ENCODE measurements around the gene SLC51B. TPM values are rescaled to one million over a fixed set of nuclear protein-coding genes. Genes with fewer than 3 reads are reported as not detected.
"Not testable (repeated sequence)": the region's sequence is repeated elsewhere in the genome, so short reads cannot be mapped to it uniquely, and the experiment has no call there.

The SLC51B gene
- polyA plus RNA-seq, 2 of the 4 experiments (the other 2 are of a cell fraction), result 12.2 to 16.1 TPM

DNA sequence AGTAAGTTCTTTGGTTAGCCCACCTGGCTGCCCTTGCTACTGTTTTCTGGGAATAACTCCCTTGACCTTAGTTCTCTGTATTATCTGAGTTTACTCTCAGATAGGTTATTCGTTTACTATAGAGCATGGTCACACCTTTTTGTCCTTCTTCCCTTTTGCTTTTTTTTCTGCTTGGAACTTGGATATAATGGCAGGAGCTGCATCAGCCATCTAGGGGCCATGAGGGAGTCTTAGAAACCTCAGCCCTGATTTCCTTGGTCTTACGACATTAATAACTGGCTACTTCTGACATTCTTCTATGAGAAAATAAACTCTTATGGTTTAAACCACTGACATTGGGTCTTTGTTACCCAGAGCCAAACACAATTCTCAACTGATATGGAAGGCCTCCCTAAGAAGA lies 3.4 kb upstream of the SLC51B start:
- no peak for ATAC-seq
- TF ChIP-seq CHD4 (IDR thresholded peaks at IDR 0.05; ENCODE audit: borderline replicate concordance) (no peak), RFX5 (IDR thresholded peaks at IDR 0.05) (no peak), CEBPB (IDR thresholded peaks at IDR 0.05) (no peak), CBX8 (IDR thresholded peaks at IDR 0.05) (no peak), MAFK (IDR thresholded peaks at IDR 0.05; ENCODE audit: partially characterized antibody) (no peak), MAZ (IDR thresholded peaks at IDR 0.05; ENCODE audit: borderline replicate concordance, low read depth, low read length) (no peak), FOXS1 (CRISPR knock-in tag; IDR thresholded peaks at IDR 0.05) (no peak), HOXB13 (CRISPR knock-in tag; IDR thresholded peaks at IDR 0.05; ENCODE audit: low read depth) (no peak), MYC (IDR thresholded peaks at IDR 0.05; ENCODE audit: borderline replicate concordance, low read length) (no peak), POLR2A (IDR thresholded peaks at IDR 0.05; ENCODE audit: low read length) (no peak), RAD21 (conservative IDR thresholded peaks at IDR 0.05 in 1 of 2, IDR thresholded peaks at IDR 0.05 in 1 of 2) (no peak), HDAC2 (IDR thresholded peaks at IDR 0.05) (no peak)
- Histone ChIP-seq H3K4me1 (peaks cover 41% of the 10 kb centered on the region), H3K4me3 (no peak overlapping the region), H3K4me2 (no peak overlapping the region), H3K9me3 (no peaks in the 10 kb centered on the region), H3K27ac (peak overlapping the region in 1 of 2 experiments; percentile 82; a peak in 1 of 6 replicates)
- WGBS (ENCODE audit: missing lambda C conversion rate), result 92% methylated on average over 2 of the region's 2 CpGs
- CTCF ChIA-PET, result interaction anchor here (8.2 to 33.7 kb wide), 3 partner anchors 9 to 32 kb away, joined by 76 to 1280 read pairs (median 82); partner anchors contain the start of genes KBTBD13 and RASL12
- no peak for FAIRE-seq
- DNase-seq (ENCODE audit: low read depth in 1 of 2, low spot score in 1 of 2), result no peak
- POLR2A ChIA-PET, result no interaction called here

DNA sequence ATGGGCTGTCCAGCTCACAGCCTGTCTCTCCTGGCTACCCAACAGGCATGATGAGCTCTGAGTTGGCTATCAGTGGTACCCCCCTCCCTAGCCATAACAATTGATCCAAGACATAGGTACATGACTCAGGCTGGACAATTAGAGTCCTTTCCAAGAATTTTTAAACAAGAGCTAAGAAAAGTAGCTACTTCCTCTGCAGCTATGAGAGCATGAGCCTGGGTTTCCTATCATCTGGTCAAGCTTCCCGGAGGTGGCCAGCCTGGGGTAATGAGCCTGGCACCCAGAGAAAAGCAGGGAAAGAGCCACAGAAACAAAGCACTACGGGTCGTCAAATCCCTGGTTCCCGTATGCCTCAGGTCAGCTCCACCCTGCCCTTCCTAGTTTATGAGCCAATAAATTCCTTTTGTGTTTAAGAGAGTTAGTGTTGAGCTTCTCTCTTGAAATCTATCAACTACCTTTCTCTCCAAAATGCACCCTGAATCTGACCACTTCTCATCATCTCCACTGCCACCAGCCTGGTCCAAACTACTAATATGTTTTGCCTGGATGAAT lies 2.3 kb upstream of the SLC51B start:
- DNase-seq (ENCODE audit: low read depth in 1 of 2, low spot score in 1 of 2), result no peak
- H3K4me2 ChIP-seq, result peak overlapping the region; percentile 19; the same call in 2 of the 3 replicates
- ChIA-PET CTCF (interaction anchor here (0.8 to 33.7 kb wide), 6 partner anchors 10 to 255 kb away, joined by 5 to 1280 read pairs (median 43); partner anchors contain the start of genes KBTBD13 and RASL12), POLR2A (no interaction called here)
- H3K9me3 ChIP-seq, result no peaks in the 10 kb centered on the region
- ATAC-seq, result no peak
- H3K4me3 ChIP-seq, result no peak overlapping the region
- 82% methylated on average over 4 of the region's 4 CpGs for WGBS (ENCODE audit: missing lambda C conversion rate)
- peaks cover 39% of the 10 kb centered on the region for H3K4me1 ChIP-seq
- H3K27ac ChIP-seq, result peak overlapping the region; percentile 78 to 82
- FAIRE-seq, result no peak
- no peak for TF ChIP-seq MAZ (IDR thresholded peaks at IDR 0.05; ENCODE audit: borderline replicate concordance, low read depth, low read length)
- TF ChIP-seq HEYL (CRISPR knock-in tag; IDR thresholded peaks at IDR 0.05), result no peak
- no peak for TF ChIP-seq PHF8 (IDR thresholded peaks at IDR 0.05; ENCODE audit: borderline replicate concordance, low read depth)

- Histone ChIP-seq H3K4me1 (peaks cover 39% of the 10 kb centered on the region), H3K4me2 (peak overlapping the region; percentile 83), H3K27ac (peak overlapping the region; percentile 78 to 82), H3K4me3 (peak overlapping the region; percentile 20; the same call in 1 of the 3 replicates)
- FAIRE-seq; POLR2A ChIA-PET; H3K9me3 ChIP-seq; TF ChIP-seq FOSL2 (IDR thresholded peaks at IDR 0.05): not testable (repeated sequence)
- CTCF ChIA-PET, result interaction anchor here (2.4 to 33.7 kb wide), 5 partner anchors 9 to 253 kb away, joined by 8 to 1280 read pairs (median 76); partner anchors contain the start of genes KBTBD13 and RASL12
- DNase-seq (ENCODE audit: low read depth in 1 of 2, low spot score in 1 of 2) (peak in 1 of 2 experiments; percentile 75), ATAC-seq (peak; percentile 60 to 82; a peak in 5 of 6 replicates)
- TF ChIP-seq USF2 (IDR thresholded peaks at IDR 0.05) (peak; percentile 58), FOSL2 (CRISPR knock-in tag; IDR thresholded peaks at IDR 0.05) (peak; percentile 39; the same call in 1 of the 2 replicates), MAX (IDR thresholded peaks at IDR 0.05) (peak; percentile 38; the same call in 1 of the 2 replicates)
- 19% methylated on average over 5 of the region's 5 CpGs for WGBS (ENCODE audit: missing lambda C conversion rate)
Observed at GRCh38 chr15:65044218-65044617, 969 bp upstream of the SLC51B start.

GRCh38 chr15:65048241-65048640 lies 3.1 kb downstream of the SLC51B start:
- no peak overlapping the region for H3K27ac ChIP-seq
- FAIRE-seq, result no peak
- no peaks in the 10 kb centered on the region for H3K9me3 ChIP-seq
- POLR2A ChIA-PET, result no interaction called here
- no peak for ATAC-seq
- DNase-seq (ENCODE audit: low read depth in 1 of 2, low spot score in 1 of 2), result no peak
- WGBS (ENCODE audit: missing lambda C conversion rate), result 78% methylated on average over 2 of the region's 2 CpGs
- CTCF ChIA-PET, result interaction anchor here (0.6 to 33.7 kb wide), 4 partner anchors 13 to 238 kb away, joined by 3 to 1280 read pairs (median 52); partner anchors contain the start of genes KBTBD13 and RASL12
- no peak overlapping the region for H3K4me2 ChIP-seq
- H3K4me1 ChIP-seq, result peaks cover 44% of the 10 kb centered on the region
- H3K4me3 ChIP-seq, result no peak overlapping the region
- TF ChIP-seq CBX8 (IDR thresholded peaks at IDR 0.05) (no peak), ZNF302 (CRISPR knock-in tag; IDR thresholded peaks at IDR 0.05) (no peak), BCL3 (IDR thresholded peaks at IDR 0.05) (no peak), TP53 (CRISPR knock-in tag; IDR thresholded peaks at IDR 0.05) (no peak), JUN (IDR thresholded peaks at IDR 0.05) (no peak), USF2 (IDR thresholded peaks at IDR 0.05) (no peak), RCOR1 (IDR thresholded peaks at IDR 0.05; ENCODE audit: low read depth, low read length) (no peak), ESRRA (IDR thresholded peaks at IDR 0.05; ENCODE audit: borderline replicate concordance, low read length) (no peak), EHMT2 (IDR thresholded peaks at IDR 0.05; ENCODE audit: low read depth) (no peak), ZSCAN20 (CRISPR knock-in tag; IDR thresholded peaks at IDR 0.05) (no peak), HOXA7 (CRISPR knock-in tag; IDR thresholded peaks at IDR 0.05) (no peak), POLR2A (IDR thresholded peaks at IDR 0.05; ENCODE audit: low read length) (no peak), ZFP36 (IDR thresholded peaks at IDR 0.05; ENCODE audit: borderline replicate concordance, partially characterized antibody) (no peak), NPAS2 (CRISPR knock-in tag; IDR thresholded peaks at IDR 0.05; ENCODE audit: borderline replicate concordance) (no peak), FOSL2 (IDR thresholded peaks at IDR 0.05) (no peak), FOSL2 (CRISPR knock-in tag; IDR thresholded peaks at IDR 0.05) (no peak)
